Osteoblast (primary cell): Measurements from ENCODE around the gene FAM184A. TPM values are rescaled to one million over a fixed set of nuclear protein-coding genes. Genes with fewer than 3 reads are reported as not detected.

Experiments used
- DNase-seq: peaks from one replicate; pipeline ENCODE4 v3.0.0; 2011; ENCODE audit warnings: low spot score, mixed read lengths; ENCODE audit not compliant: insufficient read length; ENCODE audit errors: missing footprints
- H2AFZ ChIP-seq: 2 replicates; pipeline ENCODE4 v1.6.0; 2011; ENCODE audit warnings: mild to moderate bottlenecking, low read length
- H3K27ac ChIP-seq: 2 replicates; pipeline ENCODE4 v1.5.1; 2011; ENCODE audit warnings: mild to moderate bottlenecking, low read depth, low read length, moderate library complexity
- H3K27me3 ChIP-seq: 2 replicates; pipeline ENCODE4 v1.6.0; 2012; ENCODE audit warnings: mild to moderate bottlenecking, control low read depth, inconsistent platforms, low read length, moderate library complexity; ENCODE audit not compliant: insufficient read depth
- H3K36me3 ChIP-seq: 2 replicates; pipeline ENCODE4 v1.5.1; 2011; ENCODE audit warnings: mild to moderate bottlenecking, low read length, control low read depth, moderate library complexity; ENCODE audit not compliant: insufficient read depth
- H3K4me1 ChIP-seq: 2 replicates; pipeline ENCODE4 v1.5.1; 2011; ENCODE audit warnings: mild to moderate bottlenecking, low read length, control low read depth, moderate library complexity; ENCODE audit not compliant: insufficient read depth
- H3K4me2 ChIP-seq: 2 replicates; pipeline ENCODE4 v1.6.0; 2011; ENCODE audit warnings: mild to moderate bottlenecking, low read length; ENCODE audit not compliant: insufficient read depth
- H3K4me3 ChIP-seq: fragments of 200-600 bp; sonication (generic); 3 replicates; pipeline ENCODE4 v1.5.1; 2012; ENCODE audit warnings: mild to moderate bottlenecking, low read length, inconsistent platforms; ENCODE audit not compliant: insufficient read depth
- H3K79me2 ChIP-seq: 2 replicates; pipeline ENCODE4 v1.6.0; 2012; ENCODE audit warnings: mild to moderate bottlenecking, low read length, control low read depth, inconsistent platforms; ENCODE audit not compliant: insufficient read depth
- H3K9me3 ChIP-seq: 2 replicates; pipeline ENCODE4 v1.5.1; 2011; ENCODE audit warnings: low read depth, low read length, control low read depth
- H4K20me1 ChIP-seq: 2 replicates; pipeline ENCODE4 v1.6.0; 2012; ENCODE audit warnings: mild to moderate bottlenecking, low read length, control low read depth; ENCODE audit not compliant: insufficient read depth
- CTCF ChIP-seq: IDR thresholded peaks from 2 replicates; pipeline ENCODE4 v1.5.1; 2011; ENCODE audit warnings: mild to moderate bottlenecking, low read depth, low read length, moderate library complexity; ENCODE audit errors: extremely low read depth
- total RNA-seq: library from RNA; depleted of rRNA; stranded (reverse); fragments of >200 nt; gene quantifications from 2 replicates; pipeline ENCODE4 v1.2.3, GENCODE V29; 2012

Gene FAM184A
- total RNA-seq, 1 donor: 0.36 TPM

- H3K4me2 ChIP-seq: no peak overlapping the region
- H3K27me3 ChIP-seq: no peaks in the 10 kb centered on the region
- H3K4me3 ChIP-seq: no peak overlapping the region
- H3K79me2 ChIP-seq: no peaks in the 10 kb centered on the region
- H4K20me1 ChIP-seq: no peaks in the 10 kb centered on the region
- H3K27ac ChIP-seq: no peak overlapping the region
- no peak overlapping the region for H2AFZ ChIP-seq
- no peaks in the 10 kb centered on the region for H3K36me3 ChIP-seq
- no peak for DNase-seq
- H3K4me1 ChIP-seq: no peaks in the 10 kb centered on the region
- no peaks in the 10 kb centered on the region for H3K9me3 ChIP-seq
- no peak for TF ChIP-seq CTCF
Observed at GRCh38 chr6:119034827-119035458, 43.5 kb downstream of the FAM184A start.

- Histone ChIP-seq H3K36me3 (no peaks in the 10 kb centered on the region), H4K20me1 (no peaks in the 10 kb centered on the region), H3K9me3 (no peaks in the 10 kb centered on the region), H3K27ac (no peak overlapping the region), H3K4me2 (no peak overlapping the region), H2AFZ (no peak overlapping the region), H3K27me3 (no peaks in the 10 kb centered on the region), H3K4me1 (no peaks in the 10 kb centered on the region), H3K4me3 (no peak overlapping the region), H3K79me2 (no peaks in the 10 kb centered on the region)
- DNase-seq: no peak
- TF ChIP-seq CTCF: no peak
Observed at GRCh38 chr6:119032428-119032827, 46.0 kb downstream of the FAM184A start.

GRCh38 chr6:119030759-119031158, 47.7 kb downstream of the FAM184A start:
- Histone ChIP-seq H4K20me1 (no peaks in the 10 kb centered on the region), H3K4me2 (no peak overlapping the region), H3K4me1 (no peaks in the 10 kb centered on the region), H2AFZ (no peak overlapping the region), H3K4me3 (no peak overlapping the region), H3K27ac (no peak overlapping the region), H3K79me2 (no peaks in the 10 kb centered on the region), H3K36me3 (no peaks in the 10 kb centered on the region), H3K9me3 (no peaks in the 10 kb centered on the region), H3K27me3 (no peaks in the 10 kb centered on the region)
- DNase-seq: no peak
- TF ChIP-seq CTCF: no peak

- Histone ChIP-seq H3K4me3 (no peak overlapping the region), H3K9me3 (no peaks in the 10 kb centered on the region), H3K27me3 (no peaks in the 10 kb centered on the region), H4K20me1 (no peaks in the 10 kb centered on the region), H3K4me2 (no peak overlapping the region), H3K4me1 (no peaks in the 10 kb centered on the region), H3K36me3 (no peaks in the 10 kb centered on the region), H3K27ac (no peak overlapping the region), H3K79me2 (no peaks in the 10 kb centered on the region), H2AFZ (no peak overlapping the region)
- TF ChIP-seq CTCF: no peak
- DNase-seq: no peak
Observed at GRCh38 chr6:119028091-119028490, 50.4 kb downstream of the FAM184A start.
